Ishikawa (cell line): ENCODE measurements around the gene AGPAT2.

Experiments
- CEBPB ChIP-seq: IDR thresholded peaks from 2 replicates; pipeline ENCODE4 v1.6.1; 2012
- EP300 ChIP-seq: IDR thresholded peaks from 2 replicates; pipeline ENCODE4 v1.6.1; 2012; ENCODE audit warnings: borderline replicate concordance
- FOXM1 ChIP-seq: IDR thresholded peaks from 2 replicates; pipeline ENCODE4 v1.6.1; 2012; ENCODE audit warnings: low read depth, borderline replicate concordance
- MAX ChIP-seq: IDR thresholded peaks from 2 replicates; pipeline ENCODE4 v1.6.1; 2012
- RAD21 ChIP-seq: IDR thresholded peaks from 2 replicates; pipeline ENCODE4 v1.6.1; 2012; ENCODE audit warnings: low read depth
- TAF1 ChIP-seq: IDR thresholded peaks from 2 replicates; pipeline ENCODE4 v1.6.1; 2012; ENCODE audit warnings: low read depth, mild to moderate bottlenecking
- YY1 ChIP-seq: IDR thresholded peaks from 2 replicates; pipeline ENCODE4 v1.6.1; 2012; ENCODE audit warnings: low read depth
- ZBTB7A ChIP-seq: IDR thresholded peaks from 2 replicates; pipeline ENCODE4 v1.6.1; 2012; ENCODE audit warnings: low read depth
- TF ChIP-seq, protein P1 (sequence below): IDR thresholded peaks from 2 replicates; pipeline ENCODE4 v1.6.1; 2012

- no peak for TF ChIP-seq RAD21
- TF ChIP-seq EP300 = no peak
- no peak for TF ChIP-seq MAX
- TF ChIP-seq ZBTB7A = peak; percentile 55; the same call in 1 of the 2 replicates
- TF ChIP-seq TAF1 = no peak
- TF ChIP-seq, protein P1, sequence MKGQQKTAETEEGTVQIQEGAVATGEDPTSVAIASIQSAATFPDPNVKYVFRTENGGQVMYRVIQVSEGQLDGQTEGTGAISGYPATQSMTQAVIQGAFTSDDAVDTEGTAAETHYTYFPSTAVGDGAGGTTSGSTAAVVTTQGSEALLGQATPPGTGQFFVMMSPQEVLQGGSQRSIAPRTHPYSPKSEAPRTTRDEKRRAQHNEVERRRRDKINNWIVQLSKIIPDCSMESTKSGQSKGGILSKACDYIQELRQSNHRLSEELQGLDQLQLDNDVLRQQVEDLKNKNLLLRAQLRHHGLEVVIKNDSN = no peak
- no peak for TF ChIP-seq CEBPB
- TF ChIP-seq FOXM1 = no peak
- no peak for TF ChIP-seq YY1
Observed at GRCh38 chr9:136665704-136666371, 21.4 kb downstream of the AGPAT2 start.
